Tongue (tissue), 2 donors: ENCODE results near the gene TAF4. TPM values are rescaled to one million over a fixed set of nuclear protein-coding genes. Genes with fewer than 3 reads are reported as not detected.
"Not testable (repeated sequence)": the region's sequence is repeated elsewhere in the genome, so short reads cannot be mapped to it uniquely, and the experiment has no call there.

Experiments used
- DNase-seq: peaks from one replicate; pipeline ENCODE4 v3.0.0-alpha.2; 2015
- total RNA-seq: library from RNA; depleted of rRNA; stranded (reverse); fragments of >200 nt; gene quantifications from one replicate; pipeline ENCODE4 v1.2.3, GENCODE V29; 2014

TAF4 gene
- total RNA-seq, 1 donor from 2014 or later, result 18.5 TPM

DNA sequence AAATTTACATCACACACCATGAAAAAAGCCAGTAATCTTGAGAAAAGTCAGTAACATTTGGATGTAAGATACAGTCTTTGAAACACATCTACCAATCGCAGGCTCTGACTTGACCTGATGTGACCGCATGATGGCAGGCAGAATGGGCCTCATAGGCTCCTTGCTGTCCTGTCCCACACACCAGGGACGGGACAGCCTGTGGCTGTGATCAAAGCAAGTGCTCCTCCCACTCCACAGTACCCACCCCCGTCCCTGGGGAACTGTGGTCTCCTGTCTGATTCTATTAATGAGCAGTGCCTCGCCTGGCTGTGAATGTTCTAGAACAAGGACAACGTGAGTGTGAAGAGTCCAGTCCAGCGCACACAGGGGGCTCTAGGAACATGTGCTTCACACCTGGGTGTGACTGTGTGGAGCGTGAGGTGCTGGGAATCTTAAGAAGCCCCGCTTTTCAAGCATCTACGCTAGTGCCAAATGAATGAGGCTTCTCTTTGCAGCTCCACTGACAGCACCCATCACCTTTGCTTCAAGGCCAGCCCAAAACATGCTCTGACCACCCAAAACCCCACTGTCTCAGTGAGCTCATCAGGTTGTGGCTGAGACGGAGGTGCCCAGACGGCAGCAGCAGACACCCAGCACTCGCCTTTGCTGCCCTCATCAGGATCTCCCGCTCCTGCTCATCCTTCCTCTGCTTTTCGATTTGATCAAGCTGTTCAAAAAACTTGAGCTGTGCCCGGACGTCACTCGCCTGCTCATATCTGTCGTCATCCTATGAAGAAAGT lies 67.1 kb downstream of the TAF4 start:
- DNase-seq, result no peak

DNA sequence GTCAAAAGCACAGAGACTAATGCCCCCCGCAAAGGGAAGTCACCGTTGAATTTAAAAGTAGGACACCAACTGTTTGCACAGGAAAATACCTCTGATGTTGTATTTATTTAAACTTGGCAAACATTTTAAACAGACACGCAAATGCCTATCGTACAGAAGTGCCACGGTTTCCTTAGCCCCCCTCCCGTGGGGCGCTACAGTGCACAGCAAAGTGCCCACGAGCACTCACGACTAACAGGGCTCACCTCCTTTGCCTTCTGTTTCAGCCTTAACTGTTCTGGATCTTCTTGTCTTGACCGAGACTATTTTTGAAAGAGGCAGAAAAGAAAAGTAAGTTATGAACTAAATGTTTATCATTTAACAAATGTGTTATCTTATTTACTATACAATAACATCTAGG lies 67.8 kb downstream of the TAF4 start:
- DNase-seq, result no peak

DNA sequence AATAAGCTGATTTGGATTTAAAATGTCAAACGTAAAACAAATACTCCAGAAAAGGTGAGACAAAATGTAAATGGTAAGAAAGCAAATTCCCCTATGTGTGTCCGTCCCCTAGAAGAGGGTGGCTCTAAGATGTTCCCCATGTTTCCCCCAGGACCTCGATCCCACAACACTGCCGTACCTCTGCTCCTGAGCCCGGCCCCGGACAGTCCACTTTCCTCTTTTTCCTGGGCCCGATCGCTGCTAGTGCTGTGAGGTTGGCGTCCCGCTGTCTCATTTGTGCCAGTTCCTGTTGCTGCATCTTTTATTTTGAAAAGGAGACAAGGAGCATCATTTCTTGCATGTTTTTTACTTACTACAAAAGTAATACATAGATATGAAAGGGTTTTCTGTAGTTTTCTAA lies 68.3 kb downstream of the TAF4 start:
- no peak for DNase-seq

- DNase-seq, result no peak
Measured at GRCh38 chr20:61994546-61994945, 71.1 kb downstream of the TAF4 start.

- DNase-seq, result no peak
Measured at GRCh38 chr20:61993058-61993457, 72.6 kb downstream of the TAF4 start.

- DNase-seq, result no peak
Measured at GRCh38 chr20:61991476-61991875, 74.2 kb downstream of the TAF4 start.

GRCh38 chr20:61990484-61990883 lies 75.2 kb downstream of the TAF4 start:
- DNase-seq, result no peak

DNA sequence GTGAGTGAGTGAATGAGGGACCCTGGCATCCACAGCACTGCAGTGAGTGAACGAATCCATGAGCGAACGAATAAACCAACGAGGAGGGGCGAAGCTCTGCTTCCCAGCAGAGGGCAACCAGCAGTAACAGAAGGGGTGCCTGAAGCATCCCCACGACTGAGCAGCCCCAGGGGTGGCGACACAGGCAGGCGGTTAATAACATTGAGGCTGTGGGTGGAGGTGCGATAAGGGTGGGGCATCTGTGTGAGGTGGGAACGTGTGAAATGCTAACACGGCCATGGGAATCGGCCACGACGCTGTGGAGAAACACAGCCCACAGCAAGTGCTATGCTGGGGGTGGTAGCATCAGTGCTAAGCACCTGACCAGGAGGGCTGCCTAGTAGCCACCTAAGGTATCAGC lies 75.9 kb downstream of the TAF4 start:
- no peak for DNase-seq

GRCh38 chr20:61988665-61989064 lies 77.0 kb downstream of the TAF4 start:
- no peak for DNase-seq

- no peak for DNase-seq
Measured at GRCh38 chr20:61986762-61987321, 78.8 kb downstream of the TAF4 start.

- DNase-seq, result no peak
Measured at GRCh38 chr20:61985096-61985495, 80.6 kb downstream of the TAF4 start.

DNA sequence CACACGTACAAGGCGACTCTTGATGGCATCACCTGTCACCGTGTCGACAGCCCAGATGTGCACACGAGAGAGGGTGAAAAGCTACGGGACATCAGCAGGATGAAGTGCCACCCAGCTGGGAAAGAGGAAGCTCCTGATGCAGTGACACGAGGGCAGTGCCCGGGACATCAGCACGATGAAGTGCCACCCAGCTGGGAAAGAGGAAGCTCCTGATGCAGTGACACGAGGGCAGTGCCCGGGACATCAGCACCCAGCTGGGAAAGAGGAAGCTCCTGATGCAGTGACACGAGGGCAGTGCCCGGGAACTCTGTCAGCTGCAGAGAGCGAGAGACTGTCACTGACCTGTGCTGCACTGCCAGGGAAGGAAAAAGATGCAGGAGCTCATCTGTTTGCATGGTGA lies 81.2 kb downstream of the TAF4 start:
- not testable (repeated sequence) for DNase-seq

GRCh38 chr20:61983965-61984364 lies 81.7 kb downstream of the TAF4 start:
- DNase-seq, result no peak

DNA sequence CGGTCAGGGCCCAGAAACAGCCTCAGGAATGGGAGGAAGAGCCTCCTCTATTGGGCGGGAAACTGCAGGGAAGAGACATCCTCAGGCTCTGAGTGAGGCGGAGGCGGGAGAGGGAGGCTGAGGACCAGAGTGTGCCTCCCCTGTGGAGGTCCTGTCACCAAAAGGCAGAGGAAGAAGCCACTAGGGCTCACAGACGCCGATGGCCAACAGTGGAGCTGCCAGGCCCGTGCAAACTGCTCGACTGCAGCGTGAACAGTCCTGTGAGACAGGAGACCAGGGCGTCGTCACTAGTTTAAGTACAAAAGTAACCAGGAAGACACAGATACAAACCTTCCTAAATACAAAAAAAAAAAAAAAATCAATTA lies 82.7 kb downstream of the TAF4 start:
- no peak for DNase-seq

DNA sequence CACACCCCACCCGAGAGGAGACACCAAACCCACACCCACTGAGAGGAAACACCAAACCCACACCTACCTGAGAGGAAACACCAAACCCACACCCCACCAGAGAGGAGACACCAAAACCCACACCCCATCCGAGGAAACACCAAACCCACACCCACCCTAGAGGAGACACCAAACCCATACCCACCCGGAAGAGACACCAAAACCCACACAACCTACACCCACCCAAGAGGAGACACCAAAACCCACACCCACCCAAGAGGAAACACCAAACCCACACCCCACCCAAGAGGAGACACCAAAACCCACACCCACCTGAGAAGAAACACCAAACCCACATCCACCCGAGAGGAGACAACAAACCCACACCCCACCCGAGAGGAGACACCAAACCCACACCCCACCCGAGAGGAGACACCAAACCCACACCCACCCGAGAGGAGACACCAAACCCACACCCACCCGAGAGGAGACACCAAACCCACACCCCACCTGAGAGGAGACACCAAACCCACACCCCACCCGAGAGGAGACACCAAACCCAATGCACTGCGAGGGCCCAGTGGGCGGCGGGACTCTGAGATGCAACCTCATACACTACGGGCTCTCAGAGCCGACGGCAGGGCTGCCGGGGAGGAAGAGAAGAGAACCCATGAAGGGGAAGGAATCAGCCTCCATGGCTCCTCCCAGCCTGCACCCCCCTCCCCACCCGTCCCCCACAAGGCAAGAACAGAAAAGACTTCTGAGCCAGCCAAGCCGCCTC lies 83.3 kb downstream of the TAF4 start:
- no peak for DNase-seq

DNA sequence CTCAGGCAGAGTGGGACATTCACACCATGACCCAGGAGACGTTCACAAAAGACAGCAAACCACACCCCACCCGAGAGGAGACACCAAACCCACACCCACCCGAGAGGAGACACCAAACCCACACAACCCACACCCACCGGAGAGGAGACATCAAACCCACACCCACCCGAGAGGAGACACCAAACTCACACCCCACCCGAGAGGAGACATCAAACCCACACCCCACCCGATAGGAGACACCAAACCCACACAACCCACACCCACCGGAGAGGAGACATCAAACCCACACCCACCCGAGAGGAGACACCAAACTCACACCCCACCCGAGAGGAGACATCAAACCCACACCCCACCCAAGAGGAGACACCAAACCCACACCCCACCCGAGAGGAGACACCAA lies 84.0 kb downstream of the TAF4 start:
- not testable (repeated sequence) for DNase-seq

GRCh38 chr20:61980647-61981583 lies 84.8 kb downstream of the TAF4 start:
- peak; percentile 14 for DNase-seq

DNA sequence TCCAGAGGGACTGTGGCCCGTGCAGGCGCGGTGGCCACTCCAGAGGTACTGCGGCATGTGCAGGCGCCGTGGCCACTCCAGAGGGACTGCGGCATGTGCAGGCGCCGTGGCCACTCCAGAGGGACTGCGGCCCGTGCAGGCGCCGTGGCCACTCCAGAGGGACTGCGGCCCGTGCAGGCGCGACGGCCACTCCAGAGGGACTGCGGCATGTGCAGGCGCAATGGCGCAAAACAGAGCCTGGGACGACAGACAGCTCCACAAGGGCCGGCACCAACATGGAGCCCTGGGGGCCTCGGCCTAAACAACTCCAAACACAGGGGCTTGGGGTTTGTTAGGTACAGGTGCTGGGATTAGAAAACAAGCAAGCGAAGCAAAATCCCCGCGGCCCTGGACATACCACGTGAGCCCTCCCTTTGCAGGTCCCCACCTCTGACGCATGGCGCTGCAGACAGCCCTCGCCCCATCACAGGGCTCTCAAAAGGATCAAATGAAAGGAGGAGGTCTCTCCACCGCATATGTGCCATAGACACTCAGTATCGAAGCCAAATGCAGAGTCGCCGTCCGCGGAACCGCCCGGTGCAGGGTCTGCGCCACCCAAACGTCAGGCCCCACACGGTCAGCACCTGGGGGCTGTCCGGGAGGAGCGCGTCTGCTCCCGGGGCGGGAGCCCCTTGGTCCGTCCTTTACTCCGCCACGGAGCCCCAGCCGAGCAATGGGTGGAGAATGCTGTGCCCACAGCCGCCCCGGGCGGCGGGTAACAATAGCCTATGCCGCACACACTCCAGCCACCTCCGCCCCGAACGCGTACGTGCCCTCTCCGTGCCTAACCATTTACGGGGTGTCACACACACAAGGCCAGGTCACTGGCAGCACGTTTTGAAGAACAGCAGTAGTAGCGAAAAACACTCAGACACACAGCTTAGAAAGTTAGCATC lies 85.7 kb downstream of the TAF4 start:
- no peak for DNase-seq

GRCh38 chr20:61979090-61979489 lies 86.6 kb downstream of the TAF4 start:
- DNase-seq, result no peak

DNA sequence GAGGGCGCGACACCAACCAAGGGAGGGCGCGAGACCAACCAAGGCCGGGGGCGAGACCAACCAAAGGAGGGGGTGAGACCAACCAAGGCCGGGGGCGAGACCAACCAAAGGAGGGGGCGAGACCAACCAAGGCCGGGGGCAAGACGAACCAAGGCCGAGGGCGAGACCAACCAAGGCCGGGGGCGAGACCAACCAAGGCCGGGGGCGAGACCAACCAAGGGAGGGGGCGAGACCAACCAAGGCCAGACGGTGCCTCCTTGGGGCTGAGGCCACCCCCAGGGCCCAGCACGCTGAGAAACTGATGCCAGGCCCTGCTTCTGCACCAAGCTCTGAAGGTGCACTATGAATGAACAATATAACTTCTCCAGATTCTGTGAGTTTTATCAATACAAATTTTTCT lies 87.2 kb downstream of the TAF4 start:
- DNase-seq, result no peak

DNA sequence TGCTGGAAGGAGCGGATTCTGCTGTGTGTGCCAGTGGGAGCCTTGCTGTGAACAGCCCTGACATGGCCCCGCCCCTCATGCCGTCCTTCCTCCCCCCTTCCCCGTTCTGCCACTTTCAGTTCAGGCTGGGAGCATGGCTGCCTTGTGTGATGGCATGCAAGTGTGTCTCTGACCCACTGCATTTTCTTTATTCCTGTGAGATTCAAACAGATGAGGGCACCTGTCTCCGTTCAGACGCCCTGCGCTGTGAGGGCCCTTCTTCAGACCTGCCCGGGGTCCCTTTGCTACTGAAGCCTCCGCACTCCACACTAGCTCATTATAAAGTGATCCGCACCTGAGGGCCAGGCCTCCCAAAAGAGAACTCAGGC lies 88.3 kb downstream of the TAF4 start:
- DNase-seq, result no peak
